IMR-90 (cell line): ENCODE data around the gene C1orf167. TPM values are rescaled to one million over a fixed set of nuclear protein-coding genes. Genes with fewer than 3 reads are reported as not detected.

Source experiments
- ATAC-seq: fragments of 200-7000 bp; cut with Tn5 transposase; 2 replicates; pipeline ENCODE4 v1.9.1; 2020; ENCODE audit warnings: low read depth, mild to moderate bottlenecking, moderate library complexity
- BruUV-seq: library from RNA; stranded (reverse); fragments of 400-500 nt; replicated peaks from 2 replicates; lab custom pipeline; 2021; lab: Mats Ljungman, UMichigan
- CTCF ChIA-PET: fragments of 300-600 bp; formaldehyde crosslinking; extraction: SDS; loops from one replicate; lab custom pipeline; 2021; ENCODE audit warnings: antibody characterized with exemption; lab: Yijun Ruan, JAX
- POLR2A ChIA-PET: fragments of 300-600 bp; sonication (Branson Sonifier 250); formaldehyde crosslinking; loops from one replicate; lab custom pipeline; 2022; ENCODE audit warnings: antibody characterized with exemption; ENCODE audit not compliant: unreplicated experiment; lab: Charles Lee
- DNase-seq: peaks from one replicate; pipeline ENCODE4 v3.0.0; 2013
- H2AFZ ChIP-seq: replicated peaks from 2 replicates; pipeline ENCODE3; 2013; ENCODE audit warnings: low read length, mild to moderate bottlenecking; ENCODE audit not compliant: poor library complexity
- H2AK5ac ChIP-seq: 2 replicates; pipeline ENCODE4 v1.6.1; 2013; ENCODE audit warnings: low read depth, low read length, inconsistent platforms
- H2AK9ac ChIP-seq: replicated peaks from 2 replicates; pipeline ENCODE3; 2013; ENCODE audit warnings: mild to moderate bottlenecking, low read depth, low read length, moderate library complexity; ENCODE audit not compliant: poor library complexity
- H2BK120ac ChIP-seq: 2 replicates; pipeline ENCODE4 v1.6.1; 2013; ENCODE audit warnings: low read depth, low read length, inconsistent platforms
- H2BK15ac ChIP-seq: 3 replicates; pipeline ENCODE4 v1.6.1; 2013; ENCODE audit warnings: low read depth, low read length, inconsistent platforms
- H2BK20ac ChIP-seq: 2 replicates; pipeline ENCODE4 v1.6.1; 2013; ENCODE audit warnings: low read depth, mild to moderate bottlenecking, inconsistent platforms, low read length, moderate library complexity
- H2BK5ac ChIP-seq: 2 replicates; pipeline ENCODE4 v1.6.1; 2013; ENCODE audit warnings: mild to moderate bottlenecking, low read depth, low read length, inconsistent platforms; ENCODE audit not compliant: poor library complexity, severe bottlenecking
- H3K14ac ChIP-seq: replicated peaks from 2 replicates; pipeline ENCODE4 v1.6.1; 2013; ENCODE audit warnings: low read depth, low read length, inconsistent platforms
- H3K18ac ChIP-seq: 2 replicates; pipeline ENCODE4 v1.6.1; 2013; ENCODE audit warnings: low read depth, low read length, control low read depth
- H3K23ac ChIP-seq: 2 replicates; pipeline ENCODE4 v1.6.1; 2013; ENCODE audit warnings: low read depth, low read length, inconsistent platforms
- H3K27ac ChIP-seq: 2 replicates; pipeline ENCODE4 v1.5.1; 2013; ENCODE audit warnings: mild to moderate bottlenecking, control low read depth, low read length; ENCODE audit not compliant: insufficient read depth
- H3K27me3 ChIP-seq: 2 replicates; pipeline ENCODE4 v1.6.1; 2013; ENCODE audit warnings: low read length; ENCODE audit not compliant: control insufficient read depth, insufficient read depth
- H3K36me3 ChIP-seq: 2 replicates; pipeline ENCODE4 v1.6.1; 2013; ENCODE audit warnings: low read length, mixed read lengths; ENCODE audit not compliant: control insufficient read depth, insufficient read depth
- H3K4ac ChIP-seq: 2 replicates; pipeline ENCODE4 v1.6.1; 2013; ENCODE audit warnings: low read depth, low read length, inconsistent platforms
- H3K4me1 ChIP-seq: 2 replicates; pipeline ENCODE4 v1.6.1; 2013; ENCODE audit warnings: low read length, mixed read lengths; ENCODE audit not compliant: control insufficient read depth, insufficient read depth
- H3K4me2 ChIP-seq: 2 replicates; pipeline ENCODE4 v1.6.1; 2013; ENCODE audit warnings: low read depth, mild to moderate bottlenecking, control low read depth, low read length, moderate library complexity
- H3K4me3 ChIP-seq: 2 replicates; pipeline ENCODE4 v1.5.1; 2013; ENCODE audit warnings: low read depth, mild to moderate bottlenecking, control low read depth, low read length, moderate library complexity; ENCODE audit not compliant: insufficient read depth
- H3K56ac ChIP-seq: 2 replicates; pipeline ENCODE4 v1.6.1; 2013; ENCODE audit warnings: low read length, inconsistent platforms; ENCODE audit not compliant: insufficient read depth; ENCODE audit errors: extremely low read depth
- H3K79me1 ChIP-seq, 2 experiments: 2 replicates each; pipeline ENCODE4 v1.6.1; 2013; ENCODE audit warnings: low read length in 2 of 2, inconsistent platforms in 1 of 2, low read depth in 1 of 2
- H3K9ac ChIP-seq: 2 replicates; pipeline ENCODE4 v1.6.1; 2013; ENCODE audit warnings: low read depth, low read length, control low read depth
- H3K9me1 ChIP-seq: 2 replicates; pipeline ENCODE4 v1.6.1; 2013; ENCODE audit warnings: low read length, inconsistent platforms; ENCODE audit not compliant: insufficient read depth
- H3K9me3 ChIP-seq: 2 replicates; pipeline ENCODE4 v1.6.1; 2013; ENCODE audit warnings: low read length; ENCODE audit not compliant: control insufficient read depth, insufficient read depth
- H4K20me1 ChIP-seq: 2 replicates; pipeline ENCODE4 v1.6.1; 2013; ENCODE audit warnings: low read length, inconsistent platforms; ENCODE audit not compliant: insufficient read depth
- H4K5ac ChIP-seq: 2 replicates; pipeline ENCODE4 v1.6.1; 2013; ENCODE audit warnings: mild to moderate bottlenecking, low read depth, low read length, control low read depth
- H4K8ac ChIP-seq, 2 experiments: 2 replicates each; pipeline ENCODE4 v1.6.1; 2013; ENCODE audit warnings: low read depth in 2 of 2, low read length in 2 of 2, control low read depth in 1 of 2, inconsistent platforms in 1 of 2
- H4K91ac ChIP-seq: 2 replicates; pipeline ENCODE4 v1.6.1; 2013; ENCODE audit warnings: low read depth, low read length, inconsistent platforms; ENCODE audit not compliant: insufficient read depth
- BHLHE40 ChIP-seq: fragments of 150-350 bp; IDR thresholded peaks from 2 replicates; pipeline ENCODE4 v1.6.1; 2016; ENCODE audit warnings: mild to moderate bottlenecking, low read depth, low read length
- CEBPB ChIP-seq: IDR thresholded peaks from 2 replicates; pipeline ENCODE4 v1.6.1; 2012; ENCODE audit warnings: low read depth, low read length, improper control_type of control experiment
- CHD1 ChIP-seq: IDR thresholded peaks from 2 replicates; pipeline ENCODE4 v1.6.1; 2012; ENCODE audit warnings: low read depth, low read length, improper control_type of control experiment
- FOS ChIP-seq: fragments of 150-350 bp; IDR thresholded peaks from 2 replicates; pipeline ENCODE4 v1.6.1; 2016; ENCODE audit warnings: low read depth, low read length
- MAFK ChIP-seq: IDR thresholded peaks from 2 replicates; pipeline ENCODE4 v1.6.1; 2012; ENCODE audit warnings: low read depth, low read length, improper control_type of control experiment
- MAZ ChIP-seq: IDR thresholded peaks from 2 replicates; pipeline ENCODE4 v1.6.1; 2012; ENCODE audit warnings: low read depth, mild to moderate bottlenecking, low read length, improper control_type of control experiment, moderate library complexity, borderline replicate concordance
- MXI1 ChIP-seq: IDR thresholded peaks from 2 replicates; pipeline ENCODE4 v1.6.1; 2012; ENCODE audit warnings: low read depth, mild to moderate bottlenecking, low read length, moderate library complexity, borderline replicate concordance
- NFE2L2 ChIP-seq: fragments of 150-350 bp; IDR thresholded peaks from 2 replicates; pipeline ENCODE4 v1.6.1; 2016; ENCODE audit warnings: low read depth, mild to moderate bottlenecking, low read length
- POLR2A ChIP-seq: IDR thresholded peaks from 2 replicates; pipeline ENCODE4 v1.6.1; 2012; ENCODE audit warnings: mild to moderate bottlenecking, low read depth, low read length
- RAD21 ChIP-seq: IDR thresholded peaks from 2 replicates; pipeline ENCODE4 v1.6.1; 2012; ENCODE audit warnings: low read length, improper control_type of control experiment
- RCOR1 ChIP-seq: IDR thresholded peaks from 2 replicates; pipeline ENCODE4 v1.6.1; 2012; ENCODE audit warnings: mild to moderate bottlenecking, low read length, improper control_type of control experiment; ENCODE audit not compliant: insufficient replicate concordance
- RFX5 ChIP-seq: IDR thresholded peaks from 2 replicates; pipeline ENCODE4 v1.8.0; 2012; ENCODE audit warnings: low read depth, mild to moderate bottlenecking, low read length, moderate library complexity
- SMC3 ChIP-seq: fragments of 150-350 bp; IDR thresholded peaks from 2 replicates; pipeline ENCODE4 v1.6.1; 2016; ENCODE audit warnings: low read depth, mild to moderate bottlenecking, antibody characterized with exemption, low read length, moderate library complexity
- USF2 ChIP-seq: fragments of 150-350 bp; IDR thresholded peaks from 2 replicates; pipeline ENCODE4 v1.6.1; 2017; ENCODE audit warnings: mild to moderate bottlenecking, antibody characterized with exemption, low read length, low read depth
- WGBS, 2 experiments: methylation state at CpG; one replicate each; pipeline versions ENCODE4 v1.1.5 to v1.1.7; 2013; ENCODE audit warnings: missing lambda C conversion rate in 2 of 2; ENCODE audit not compliant: insufficient read length in 1 of 2; ENCODE audit errors: extremely low coverage in 2 of 2; 5-methylcytosine and 5-hydroxymethylcytosine counted together
- dilution Hi-C: fragments of 300-500 bp; cut with HindIII; formaldehyde crosslinking; loops from one replicate; pipeline ENCODE4 v1.14.3; 2018; ENCODE audit warnings: low sequenced_read_pairs; ENCODE audit not compliant: unreplicated experiment
- in situ Hi-C: fragments of 300-500 bp; cut with MboI; formaldehyde crosslinking; loops from 3 replicates; pipeline ENCODE4 v1.14.3; 2019; ENCODE audit warnings: low sequenced_read_pairs, inconsistent platforms, mixed read lengths
- intact Hi-C: fragments of 100-400 bp; cut with micrococcal nuclease; formaldehyde crosslinking; loops from 2 replicates; pipeline ENCODE4 v1.10.0; 2022
- polyA plus RNA-seq, 3 experiments: library from polyadenylated mRNA; depleted of rRNA; stranded (reverse); fragments of >200 nt; gene quantifications; 2 replicates each; pipeline ENCODE4 v1.2.3, GENCODE V29; 2012; ENCODE audit warnings: low replicate concordance in 1 of 3
- total RNA-seq: library from RNA; depleted of rRNA; stranded (reverse); fragments of >200 nt; gene quantifications from 2 replicates; pipeline ENCODE4 v1.2.3, GENCODE V29; 2012
- TF ChIP-seq, protein P1 (sequence below): conservative IDR thresholded peaks from 2 replicates; pipeline ENCODE4 v1.5.1; 2012; ENCODE audit warnings: mild to moderate bottlenecking, low read depth, low read length, improper control_type of control experiment

The C1orf167 gene
- total and polyA plus RNA-seq, 2 of the 4 experiments (the other 2 are of a cell fraction): under 0.01 to 0.15 TPM

DNA sequence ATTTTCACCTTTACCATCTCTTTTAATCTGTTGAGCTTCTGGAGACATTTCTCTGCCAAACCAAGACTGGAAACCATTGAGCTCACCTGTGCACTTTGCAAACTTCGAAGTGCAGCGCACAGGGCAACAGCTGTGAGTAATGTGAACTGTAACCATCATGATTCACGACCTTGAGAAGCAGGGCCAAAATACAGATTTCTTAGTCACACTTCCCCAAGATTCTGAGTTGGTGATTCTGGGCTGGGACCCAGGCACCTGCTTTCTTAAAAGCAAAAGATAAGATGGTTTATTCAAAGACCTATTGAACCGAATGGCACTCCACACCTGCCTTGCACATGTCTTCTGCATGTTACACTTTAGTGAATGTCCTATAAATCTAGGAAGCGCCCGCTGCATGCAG lies 15.9 kb upstream of the C1orf167 start:
- Histone ChIP-seq H3K36me3 (peaks cover 27% of the 10 kb centered on the region), H3K27me3 (no peaks in the 10 kb centered on the region), H2AK5ac (no peak overlapping the region), H3K18ac (no peak overlapping the region), H2AK9ac (no peak overlapping the region), H4K5ac (no peak overlapping the region), H3K27ac (no peak overlapping the region), H4K20me1 (no peaks in the 10 kb centered on the region), H2BK15ac (no peak overlapping the region), H2BK5ac (no peak overlapping the region), H3K9me1 (no peaks in the 10 kb centered on the region), H3K79me1 (peaks cover 0 to 12% of the 10 kb centered on the region in 2 experiments; a peak in 1 of 4 replicates), H2BK20ac (no peak overlapping the region), H2AFZ (no peak overlapping the region), H3K4me3 (no peak overlapping the region), H4K8ac (no peak overlapping the region), H3K23ac (no peak overlapping the region), H3K4me2 (no peak overlapping the region), H2BK120ac (no peak overlapping the region), H3K9me3 (no peaks in the 10 kb centered on the region), H3K14ac (no peak overlapping the region), H3K9ac (no peak overlapping the region), H3K4me1 (no peaks in the 10 kb centered on the region), H4K91ac (no peak overlapping the region), H3K4ac (no peak overlapping the region), H3K56ac (no peak overlapping the region)
- DNase-seq (peak; percentile 42), ATAC-seq (no peak)
- dilution Hi-C loops (no loop called here), intact Hi-C loops (no loop called here), in situ Hi-C loops (no loop called here)
- no TSS peak for BruUV-seq
- CTCF ChIA-PET: no interaction called here
- TF ChIP-seq MAFK (no peak), USF2 (no peak), BHLHE40 (no peak), RAD21 (no peak), CHD1 (no peak), RFX5 (no peak), POLR2A (no peak), MAZ (no peak), FOS (no peak), SMC3 (no peak), MXI1 (no peak), CEBPB (no peak), RCOR1 (no peak), NFE2L2 (no peak)
- TF ChIP-seq, protein P1, sequence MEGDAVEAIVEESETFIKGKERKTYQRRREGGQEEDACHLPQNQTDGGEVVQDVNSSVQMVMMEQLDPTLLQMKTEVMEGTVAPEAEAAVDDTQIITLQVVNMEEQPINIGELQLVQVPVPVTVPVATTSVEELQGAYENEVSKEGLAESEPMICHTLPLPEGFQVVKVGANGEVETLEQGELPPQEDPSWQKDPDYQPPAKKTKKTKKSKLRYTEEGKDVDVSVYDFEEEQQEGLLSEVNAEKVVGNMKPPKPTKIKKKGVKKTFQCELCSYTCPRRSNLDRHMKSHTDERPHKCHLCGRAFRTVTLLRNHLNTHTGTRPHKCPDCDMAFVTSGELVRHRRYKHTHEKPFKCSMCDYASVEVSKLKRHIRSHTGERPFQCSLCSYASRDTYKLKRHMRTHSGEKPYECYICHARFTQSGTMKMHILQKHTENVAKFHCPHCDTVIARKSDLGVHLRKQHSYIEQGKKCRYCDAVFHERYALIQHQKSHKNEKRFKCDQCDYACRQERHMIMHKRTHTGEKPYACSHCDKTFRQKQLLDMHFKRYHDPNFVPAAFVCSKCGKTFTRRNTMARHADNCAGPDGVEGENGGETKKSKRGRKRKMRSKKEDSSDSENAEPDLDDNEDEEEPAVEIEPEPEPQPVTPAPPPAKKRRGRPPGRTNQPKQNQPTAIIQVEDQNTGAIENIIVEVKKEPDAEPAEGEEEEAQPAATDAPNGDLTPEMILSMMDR: no peak
- WGBS, 2 experiments: no CpG with 5 or more reads among the region's 6 CpGs
- POLR2A ChIA-PET: no interaction called here
